CD14-positive monocyte (primary cell): ENCODE data around the gene LRP2BP. TPM values are rescaled to one million over a fixed set of nuclear protein-coding genes. Genes with fewer than 3 reads are reported as not detected.
"Not testable (repeated sequence)": the region's sequence is repeated elsewhere in the genome, so short reads cannot be mapped to it uniquely, and the experiment has no call there.

Source experiments
- DNase-seq, 3 donors: peaks; one replicate each; pipeline ENCODE4 v3.0.0-alpha.2; 2011 to 2022
- H2AFZ ChIP-seq: 2 replicates; pipeline ENCODE4 v1.6.0; 2012; ENCODE audit warnings: mild to moderate bottlenecking, low read depth, low read length, inconsistent platforms; ENCODE audit not compliant: insufficient read depth, poor library complexity, severe bottlenecking
- H3K27ac ChIP-seq, 2 donors: 1 replicate in 1 of 2; 2 replicates in 1 of 2; pipeline ENCODE4 v1.5.1; 2012 to 2013; ENCODE audit warnings: low read length in 2 of 2, control low read depth in 1 of 2, inconsistent platforms in 1 of 2, low read depth in 1 of 2, mild to moderate bottlenecking in 1 of 2
- H3K27me3 ChIP-seq, 2 donors: one replicate each; pipeline versions ENCODE4 v1.6.0 to v1.6.1; 2011 to 2013; ENCODE audit warnings: low read length in 2 of 2; ENCODE audit not compliant: control insufficient read depth in 2 of 2, insufficient read depth in 2 of 2
- H3K36me3 ChIP-seq, 2 donors: replicated peaks in 1 of 2; 1 replicate in 1 of 2; 2 replicates in 1 of 2; pipeline versions ENCODE4 v1.5.1 to v1.6.1; 2012 to 2013; ENCODE audit warnings: low read length in 2 of 2, control low read depth in 1 of 2, inconsistent platforms in 1 of 2, mild to moderate bottlenecking in 1 of 2; ENCODE audit not compliant: insufficient read depth in 2 of 2, control insufficient read depth in 1 of 2
- H3K4me1 ChIP-seq, 2 donors: 1 replicate in 1 of 2; 2 replicates in 1 of 2; pipeline versions ENCODE4 v1.5.1 to v1.6.1; 2012 to 2013; ENCODE audit warnings: low read length in 2 of 2, control low read depth in 1 of 2, inconsistent platforms in 1 of 2, mild to moderate bottlenecking in 1 of 2, moderate library complexity in 1 of 2; ENCODE audit not compliant: insufficient read depth in 2 of 2, control insufficient read depth in 1 of 2
- H3K4me2 ChIP-seq: replicated peaks from 2 replicates; pipeline ENCODE3; 2012; ENCODE audit warnings: low read length, moderate library complexity, mild to moderate bottlenecking; ENCODE audit not compliant: poor library complexity, severe bottlenecking; ENCODE audit errors: extremely low read depth
- H3K4me3 ChIP-seq, 3 experiments: fragments of 200-600 bp in 1 of 3; sonication (generic) in 1 of 3; replicated peaks in 1 of 3; 1 replicate in 2 of 3; 2 replicates in 1 of 3; pipeline ENCODE4 v1.5.1; 2011 to 2013; ENCODE audit warnings: low read length in 3 of 3, mild to moderate bottlenecking in 3 of 3, control low read depth in 2 of 3, low read depth in 2 of 3, inconsistent platforms in 1 of 3, moderate library complexity in 1 of 3
- H3K79me2 ChIP-seq: 2 replicates; pipeline ENCODE4 v1.6.0; 2012; ENCODE audit warnings: mild to moderate bottlenecking, control low read depth, inconsistent platforms, low read length, moderate library complexity; ENCODE audit not compliant: insufficient read depth
- H3K9ac ChIP-seq: 2 replicates; pipeline ENCODE4 v1.6.0; 2017; ENCODE audit warnings: low read length, mild to moderate bottlenecking; ENCODE audit not compliant: insufficient read depth, poor library complexity, severe bottlenecking
- H3K9me3 ChIP-seq, 2 donors: replicated peaks in 1 of 2; 1 replicate in 1 of 2; 2 replicates in 1 of 2; pipeline versions ENCODE4 v1.5.1 to v1.6.1; 2012 to 2013; ENCODE audit warnings: low read length in 2 of 2, control low read depth in 1 of 2; ENCODE audit not compliant: control insufficient read depth in 1 of 2, insufficient read depth in 1 of 2
- H4K20me1 ChIP-seq: 2 replicates; pipeline ENCODE4 v1.6.0; 2012; ENCODE audit warnings: mild to moderate bottlenecking, low read length, control low read depth, moderate library complexity; ENCODE audit not compliant: insufficient read depth
- H3K27ac Mint-ChIP-seq, 7 donors: one replicate each; pipeline ENCODE4 v1.8.0; 2020; ENCODE audit warnings: mild to moderate bottlenecking in 7 of 7, mixed read lengths in 7 of 7, moderate library complexity in 6 of 7, inconsistent platforms in 2 of 7
- H3K27me3 Mint-ChIP-seq, 3 donors: one replicate each; pipeline ENCODE4 v1.8.0; 2021 to 2022; ENCODE audit warnings: low read depth in 3 of 3, mild to moderate bottlenecking in 3 of 3, mixed read lengths in 3 of 3, moderate library complexity in 3 of 3, inconsistent platforms in 1 of 3
- H3K36me3 Mint-ChIP-seq, 2 donors: one replicate each; pipeline ENCODE4 v1.8.0; 2020; ENCODE audit warnings: mixed read lengths in 2 of 2, inconsistent platforms in 1 of 2, mild to moderate bottlenecking in 1 of 2
- H3K4me1 Mint-ChIP-seq: one replicate; pipeline ENCODE4 v1.8.0; 2020; ENCODE audit warnings: mild to moderate bottlenecking, mixed read lengths
- H3K4me3 Mint-ChIP-seq, 2 donors: one replicate each; pipeline ENCODE4 v1.8.0; 2020; ENCODE audit warnings: mild to moderate bottlenecking in 2 of 2, mixed read lengths in 2 of 2, moderate library complexity in 1 of 2
- H3K9me3 Mint-ChIP-seq, 7 donors: one replicate each; pipeline ENCODE4 v1.8.0; 2020 to 2022; ENCODE audit warnings: mixed read lengths in 7 of 7, mild to moderate bottlenecking in 6 of 7, moderate library complexity in 6 of 7, inconsistent platforms in 2 of 7
- WGBS: methylation state at CpG from one replicate; pipeline ENCODE4 v1.1.5; 2013; ENCODE audit warnings: missing lambda C conversion rate; ENCODE audit not compliant: insufficient coverage; 5-methylcytosine and 5-hydroxymethylcytosine counted together
- intact Hi-C, 2 donors: fragments of 100-400 bp; cut with micrococcal nuclease; formaldehyde crosslinking; loops; one replicate each; pipeline versions ENCODE4 v1.15.0 to v1.15.1; 2023
- polyA plus RNA-seq, 3 donors: library from polyadenylated mRNA; depleted of rRNA in 1 of 3; unstranded in 2 of 3; stranded (reverse) in 1 of 3; fragments of 300-500 nt in 2 of 3; fragments of >200 nt in 1 of 3; fragmentation: Illumina TruSeq in 2 of 3; gene quantifications; 1 replicate in 2 of 3; 2 replicates in 1 of 3; pipeline ENCODE4 v1.2.3, GENCODE V29; 2012 to 2021
- TF ChIP-seq, protein P1 (sequence below): fragments of 200-600 bp; IDR thresholded peaks from one replicate; pipeline ENCODE4 v1.8.0; 2022; ENCODE audit warnings: antibody characterized with exemption, mild to moderate bottlenecking

Gene LRP2BP
- polyA plus RNA-seq, 3 donors, result 0.04 to 0.10 (median 0.09) TPM

GRCh38 chr4:185334326-185334725 is 61.4 kb downstream of the LRP2BP start:
- Histone ChIP-seq H3K4me1 (no peaks in the 10 kb centered on the region), H3K4me2 (no peak overlapping the region), H3K9ac (no peak overlapping the region), H4K20me1 (no peaks in the 10 kb centered on the region), H3K79me2 (no peaks in the 10 kb centered on the region), H2AFZ (no peak overlapping the region), H3K36me3 (no peaks in the 10 kb centered on the region), H3K4me3 (no peak overlapping the region), H3K9me3 (no peaks in the 10 kb centered on the region), H3K27ac (no peak overlapping the region), H3K27me3 (no peaks in the 10 kb centered on the region)
- Mint-ChIP-seq H3K36me3 (no peaks in the 10 kb centered on the region), H3K27ac (no peak overlapping the region), H3K27me3 (peaks cover 0 to 14% (median 4%) of the 10 kb centered on the region in 3 donors), H3K9me3 (peaks cover 0 to 10% (median 4%) of the 10 kb centered on the region in 7 donors), H3K4me1 (no peaks in the 10 kb centered on the region), H3K4me3 (no peak overlapping the region)
- TF ChIP-seq, protein P1, sequence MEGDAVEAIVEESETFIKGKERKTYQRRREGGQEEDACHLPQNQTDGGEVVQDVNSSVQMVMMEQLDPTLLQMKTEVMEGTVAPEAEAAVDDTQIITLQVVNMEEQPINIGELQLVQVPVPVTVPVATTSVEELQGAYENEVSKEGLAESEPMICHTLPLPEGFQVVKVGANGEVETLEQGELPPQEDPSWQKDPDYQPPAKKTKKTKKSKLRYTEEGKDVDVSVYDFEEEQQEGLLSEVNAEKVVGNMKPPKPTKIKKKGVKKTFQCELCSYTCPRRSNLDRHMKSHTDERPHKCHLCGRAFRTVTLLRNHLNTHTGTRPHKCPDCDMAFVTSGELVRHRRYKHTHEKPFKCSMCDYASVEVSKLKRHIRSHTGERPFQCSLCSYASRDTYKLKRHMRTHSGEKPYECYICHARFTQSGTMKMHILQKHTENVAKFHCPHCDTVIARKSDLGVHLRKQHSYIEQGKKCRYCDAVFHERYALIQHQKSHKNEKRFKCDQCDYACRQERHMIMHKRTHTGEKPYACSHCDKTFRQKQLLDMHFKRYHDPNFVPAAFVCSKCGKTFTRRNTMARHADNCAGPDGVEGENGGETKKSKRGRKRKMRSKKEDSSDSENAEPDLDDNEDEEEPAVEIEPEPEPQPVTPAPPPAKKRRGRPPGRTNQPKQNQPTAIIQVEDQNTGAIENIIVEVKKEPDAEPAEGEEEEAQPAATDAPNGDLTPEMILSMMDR, result no peak
- no CpG with 5 or more reads among the region's 4 CpGs for WGBS
- DNase-seq, result no peak
- intact Hi-C loops, result no loop called here

DNA sequence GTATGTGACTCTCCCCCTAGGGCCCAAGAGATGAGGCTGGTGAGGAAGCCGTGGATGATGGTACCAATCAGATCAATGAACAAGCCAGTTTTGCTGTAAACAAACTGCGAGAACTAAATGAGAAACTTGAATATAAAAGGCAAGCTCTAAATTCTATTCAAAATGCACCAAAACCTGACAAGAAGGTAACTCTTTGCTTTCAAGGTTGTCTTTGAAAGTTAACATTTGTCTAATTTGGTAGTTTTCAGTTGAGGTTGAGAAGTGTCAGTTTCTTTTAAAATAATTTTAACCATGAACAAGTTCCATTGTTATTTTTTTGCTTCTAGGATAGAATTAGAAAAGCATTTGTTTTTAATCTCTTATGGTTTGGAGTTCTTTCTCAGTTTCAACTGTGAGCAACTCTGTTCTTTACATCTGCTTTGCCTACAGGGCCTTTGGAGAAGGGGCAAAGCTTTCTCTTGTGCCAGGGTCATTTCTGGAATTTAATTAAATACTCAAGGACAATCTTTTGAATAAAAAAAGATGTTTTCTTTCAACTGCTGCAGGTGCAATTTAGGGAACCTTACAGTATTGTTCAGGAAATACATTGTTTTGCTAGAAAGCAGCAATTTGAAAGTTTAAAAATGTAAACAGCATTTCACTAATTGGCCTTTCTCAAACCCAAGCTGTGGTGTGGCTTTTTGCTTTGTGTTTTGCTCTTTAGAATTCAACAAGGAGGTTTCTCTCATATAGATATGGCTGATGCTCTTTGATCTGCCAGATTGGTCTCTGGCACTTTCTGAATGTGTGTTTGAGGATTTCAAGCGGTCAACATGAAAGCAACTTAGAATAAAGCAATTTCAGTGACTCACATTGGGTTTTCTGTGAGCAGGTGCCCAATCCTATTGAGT is 62.9 kb downstream of the LRP2BP start:
- Mint-ChIP-seq H3K27me3 (peaks cover 2 to 11% (median 3%) of the 10 kb centered on the region in 3 donors), H3K9me3 (peaks cover 4 to 15% (median 9%) of the 10 kb centered on the region in 7 donors), H3K4me3 (no peak overlapping the region), H3K4me1 (no peaks in the 10 kb centered on the region), H3K36me3 (no peaks in the 10 kb centered on the region), H3K27ac (no peak overlapping the region)
- no peaks in the 10 kb centered on the region for H3K79me2 ChIP-seq
- H3K9ac ChIP-seq, result no peak overlapping the region
- no peak overlapping the region for H3K27ac ChIP-seq
- no peaks in the 10 kb centered on the region for H3K27me3 ChIP-seq
- H4K20me1 ChIP-seq, result no peaks in the 10 kb centered on the region
- no peaks in the 10 kb centered on the region for H3K4me1 ChIP-seq
- intact Hi-C loops, result no loop called here
- 92% methylated on average over 2 of the region's 3 CpGs for WGBS
- TF ChIP-seq, protein P1, result no peak
- no peaks in the 10 kb centered on the region for H3K36me3 ChIP-seq
- no peaks in the 10 kb centered on the region for H3K9me3 ChIP-seq
- H3K4me2 ChIP-seq, result no peak overlapping the region
- DNase-seq, result no peak
- no peak overlapping the region for H2AFZ ChIP-seq
- H3K4me3 ChIP-seq, result no peak overlapping the region

- H3K4me1 Mint-ChIP-seq, H3K27me3 Mint-ChIP-seq, DNase-seq, H3K27ac Mint-ChIP-seq, H3K4me3 ChIP-seq, H4K20me1 ChIP-seq, H2AFZ ChIP-seq, H3K36me3 Mint-ChIP-seq, H3K27ac ChIP-seq, H3K9me3 ChIP-seq, H3K36me3 ChIP-seq, H3K9ac ChIP-seq, H3K4me3 Mint-ChIP-seq, H3K27me3 ChIP-seq, H3K4me1 ChIP-seq, H3K4me2 ChIP-seq, H3K79me2 ChIP-seq, intact Hi-C loops: not testable (repeated sequence)
- WGBS, result no CpG with 5 or more reads among the region's 2 CpGs
- peaks cover 4 to 15% (median 7%) of the 10 kb centered on the region in 7 donors for H3K9me3 Mint-ChIP-seq
Measured at GRCh38 chr4:185329879-185330510, 65.7 kb downstream of the LRP2BP start.
